ENCODE results near the gene EGFL6. TPM values are rescaled to one million over a fixed set of nuclear protein-coding genes. Genes with fewer than 3 reads are reported as not detected.

EGFL6 gene
- total RNA-seq, 1 experiment from 2014 or later = not detected

GRCh38 chrX:13540602-13541001, 28.8 kb upstream of the EGFL6 start:
- in situ Hi-C loops (cut with HindIII; ENCODE audit: low pct_unique_long_range_greater_than_20kb, low sequenced_read_pairs) = no loop called here
- Histone ChIP-seq H3K4me1 (ENCODE audit: control insufficient read depth, insufficient read depth, low read length) (no peaks in the 10 kb centered on the region), H3K4me3 (ENCODE audit: low read depth in 2 of 2, low read length in 2 of 2) (no peak overlapping the region), H3K9me3 (ENCODE audit: control insufficient read depth, insufficient read depth, low read depth, low read length) (no peaks in the 10 kb centered on the region), H3K36me3 (ENCODE audit: control insufficient read depth, insufficient read depth, low read length) (no peaks in the 10 kb centered on the region), H3K27ac (ENCODE audit: low read length) (no peak overlapping the region), H3K27me3 (ENCODE audit: control insufficient read depth, insufficient read depth, low read length) (no peaks in the 10 kb centered on the region)
- CTCF ChIA-PET = no interaction called here
- intact Hi-C loops (cut with micrococcal nuclease; ENCODE audit: unreplicated experiment) = no loop called here
- TF ChIP-seq POLR2AphosphoS5 (IDR thresholded peaks at IDR 0.05; ENCODE audit: low read depth, low read length) (no peak), CTCF (IDR thresholded peaks at IDR 0.05) (no peak), REST (IDR thresholded peaks at IDR 0.05; ENCODE audit: insufficient read depth in 1 of 2, low read depth in 2 of 2, low read length in 1 of 2) (no peak), TCF7L2 (IDR thresholded peaks at IDR 0.05; ENCODE audit: low read depth, low read length) (no peak), SIN3A (IDR thresholded peaks at IDR 0.05; ENCODE audit: borderline replicate concordance, insufficient read depth, low read depth, low read length) (no peak)
- no TSS peak for BruUV-seq (replicated peaks)
- no peak for DNase-seq (ENCODE audit: low read depth, low spot score)
- POLR2A ChIA-PET = no interaction called here
- ATAC-seq = no peak

- BruUV-seq (replicated peaks) = no TSS peak
- Histone ChIP-seq H3K27me3 (ENCODE audit: control insufficient read depth, insufficient read depth, low read length) (no peaks in the 10 kb centered on the region), H3K27ac (ENCODE audit: low read length) (no peak overlapping the region), H3K4me1 (ENCODE audit: control insufficient read depth, insufficient read depth, low read length) (no peaks in the 10 kb centered on the region), H3K36me3 (ENCODE audit: control insufficient read depth, insufficient read depth, low read length) (no peaks in the 10 kb centered on the region), H3K9me3 (ENCODE audit: control insufficient read depth, insufficient read depth, low read depth, low read length) (no peaks in the 10 kb centered on the region), H3K4me3 (ENCODE audit: low read depth in 2 of 2, low read length in 2 of 2) (no peak overlapping the region)
- ChIA-PET POLR2A (no interaction called here), CTCF (no interaction called here)
- in situ Hi-C loops (cut with HindIII; ENCODE audit: low pct_unique_long_range_greater_than_20kb, low sequenced_read_pairs) (no loop called here), intact Hi-C loops (cut with micrococcal nuclease; ENCODE audit: unreplicated experiment) (no loop called here)
- DNase-seq (ENCODE audit: low read depth, low spot score) (no peak), ATAC-seq (no peak)
- TF ChIP-seq CTCF (IDR thresholded peaks at IDR 0.05) (no peak), SIN3A (IDR thresholded peaks at IDR 0.05; ENCODE audit: borderline replicate concordance, insufficient read depth, low read depth, low read length) (no peak), POLR2AphosphoS5 (IDR thresholded peaks at IDR 0.05; ENCODE audit: low read depth, low read length) (no peak), TCF7L2 (IDR thresholded peaks at IDR 0.05; ENCODE audit: low read depth, low read length) (no peak), REST (IDR thresholded peaks at IDR 0.05; ENCODE audit: insufficient read depth in 1 of 2, low read depth in 2 of 2, low read length in 1 of 2) (no peak)
Observed at GRCh38 chrX:13545726-13546125, 23.7 kb upstream of the EGFL6 start.
